HG02763 (cell line): ENCODE data around the gene MCUB.
A peak's percentile ranks its signal among the peaks of the same experiment; 100 is the strongest.

ENCODE experiments used
- ATAC-seq: cut with Tn5 transposase; IDR thresholded peaks from one replicate; pipeline ENCODE4 v1.9.1; 2021; ENCODE audit warnings: mild to moderate bottlenecking, moderate library complexity; ENCODE audit not compliant: unreplicated experiment

MCUB gene

DNA sequence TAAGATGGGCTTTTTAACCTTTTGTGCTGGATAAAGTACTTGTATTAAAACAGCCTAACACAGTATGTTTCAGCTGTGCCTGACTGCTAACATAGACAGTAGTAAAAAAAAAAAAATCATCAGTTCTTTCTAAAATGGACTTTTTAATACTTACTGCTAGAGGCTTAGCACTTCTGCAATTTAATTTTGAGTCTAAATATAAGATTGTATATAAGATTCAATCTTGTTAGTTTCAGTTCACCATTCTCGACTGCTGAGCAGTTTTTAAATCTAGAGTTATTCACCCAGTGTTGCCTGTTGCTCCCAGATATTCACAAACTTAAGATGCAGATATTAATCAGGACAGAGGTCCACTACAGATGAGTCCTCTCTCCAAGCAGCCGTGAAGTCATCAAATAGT is 163.1 kb downstream of the MCUB start:
- ATAC-seq: no peak

DNA sequence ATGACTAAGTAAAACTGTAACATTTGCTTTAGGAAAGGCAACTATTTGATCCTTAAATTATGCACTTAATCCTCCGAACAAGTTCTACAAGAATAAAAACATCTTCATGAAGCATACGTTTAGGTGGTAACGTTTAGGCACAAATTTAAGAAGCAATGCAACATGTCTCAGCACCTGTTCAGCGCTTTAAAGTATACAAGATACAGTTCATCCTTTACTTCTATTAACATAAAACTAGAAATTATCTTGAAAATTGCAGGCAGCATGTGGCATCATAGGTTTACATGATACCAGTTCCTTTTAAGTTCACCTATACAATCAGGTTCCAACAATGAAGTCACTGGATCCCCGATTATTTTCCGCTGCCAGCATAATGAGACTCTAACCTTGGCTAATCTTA is 168.3 kb downstream of the MCUB start:
- ATAC-seq: no peak

GRCh38 chr4:109729117-109729717 is 169.2 kb downstream of the MCUB start:
- ATAC-seq: no peak

DNA sequence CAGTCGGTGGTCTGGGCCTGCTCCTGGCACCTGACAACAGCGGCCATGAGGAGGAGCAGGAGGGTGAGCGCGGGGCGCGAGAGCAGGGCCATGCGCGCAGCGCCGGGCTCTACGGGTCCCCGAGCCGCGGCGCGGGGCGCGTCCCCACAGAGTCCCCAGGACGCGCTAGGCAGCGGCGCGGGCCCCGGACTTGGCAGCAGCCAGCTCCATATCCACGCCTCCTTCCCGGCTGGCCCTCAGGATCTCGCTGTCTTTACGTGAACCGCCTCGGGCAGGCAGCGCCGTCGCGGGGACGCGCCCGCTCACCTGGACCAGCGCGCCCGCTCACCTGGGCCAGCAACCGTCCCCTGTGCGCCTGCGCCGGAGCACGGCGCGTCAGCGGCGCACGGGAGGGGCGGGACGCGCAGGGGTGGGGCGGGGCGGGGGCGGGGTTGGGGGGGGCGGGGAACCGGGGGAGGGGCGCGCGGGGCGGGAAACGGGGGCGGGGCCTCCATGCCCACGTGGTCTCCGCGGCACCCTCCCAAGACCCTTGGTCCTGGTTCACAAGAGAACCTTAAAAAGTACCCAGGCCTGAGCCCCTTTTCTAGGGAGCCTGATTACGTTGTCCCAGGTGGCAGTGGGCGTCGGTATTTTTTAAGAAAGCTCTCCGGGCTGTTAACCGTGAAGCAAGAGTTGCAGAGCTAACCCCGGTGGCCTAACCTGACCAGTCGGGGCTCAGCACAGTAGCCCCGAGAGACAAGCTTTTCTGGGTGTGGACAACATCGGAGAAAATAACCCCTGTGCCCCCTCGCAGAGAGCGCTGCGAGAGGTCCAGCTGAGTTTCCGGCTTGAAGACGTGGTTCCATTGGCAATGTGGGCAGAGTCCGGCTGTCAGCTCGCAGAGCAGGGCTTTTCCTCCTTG is 169.9 kb downstream of the MCUB start, which contains the start of gene PLA2G12A:
PLA2G12A (minus strand) TSS at position 353 of the 901 bp plus-strand sequence; CDS start at position 92, 261 bp downstream.
- peak; percentile 84 for ATAC-seq

- no peak for ATAC-seq
These were observed 170.8 kb downstream of the MCUB start for GRCh38 chr4:109730619-109731545.

- no peak for ATAC-seq
These were observed 173.7 kb downstream of the MCUB start for GRCh38 chr4:109733728-109734127.

GRCh38 chr4:109735566-109736365 is 175.7 kb downstream of the MCUB start:
- no peak for ATAC-seq
